NCI-H526 treated with DMSO at 0.1 percent for 48 hours (cell line): ENCODE results near the gene SYNE2.
A peak's percentile ranks its signal among the peaks of the same experiment; 100 is the strongest.
"Not testable (repeated sequence)": the region's sequence is repeated elsewhere in the genome, so short reads cannot be mapped to it uniquely, and the experiment has no call there.

Source experiments
- DNase-seq: peaks from one replicate; lab custom pipeline; 2025; lab: John Stamatoyannopoulos, UW

Gene SYNE2

DNA sequence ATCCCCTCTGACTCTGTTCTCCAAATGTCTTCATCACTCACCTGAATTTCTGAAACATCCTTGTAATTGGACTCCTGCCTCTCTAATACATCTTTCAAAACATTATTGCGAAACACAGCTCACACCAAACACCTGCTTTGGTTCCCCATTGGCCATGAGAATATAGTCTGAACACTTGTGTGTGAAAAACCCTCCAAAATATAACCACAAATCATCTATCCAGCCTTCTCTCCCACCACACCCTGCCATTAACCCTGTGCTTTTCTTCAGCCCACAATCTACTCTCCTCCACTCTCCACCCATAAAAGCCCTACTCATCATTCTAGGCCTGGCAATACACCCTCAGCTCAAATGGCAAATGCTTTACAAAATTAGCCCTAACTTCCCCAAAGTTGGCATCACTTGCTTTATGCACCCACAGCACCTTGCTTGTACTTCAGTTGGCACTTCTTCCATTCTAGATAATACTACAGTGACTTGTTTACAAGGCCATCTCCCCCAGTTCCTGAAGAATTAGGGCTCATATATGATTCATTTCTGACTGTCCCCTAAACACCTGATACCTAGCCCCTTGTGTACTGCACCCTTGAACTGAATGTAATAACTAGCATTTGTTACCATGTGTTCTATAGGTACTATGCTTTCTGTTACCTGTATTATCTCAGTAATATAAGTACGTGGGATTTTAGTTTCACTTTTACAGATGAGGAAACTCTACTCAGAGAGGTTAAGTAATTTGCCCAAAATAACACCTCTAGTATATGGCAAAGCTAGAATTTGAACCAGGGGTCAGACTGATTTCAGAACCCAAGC, 17.3 kb downstream of the SYNE2 start:
- not testable (repeated sequence) for DNase-seq

DNA sequence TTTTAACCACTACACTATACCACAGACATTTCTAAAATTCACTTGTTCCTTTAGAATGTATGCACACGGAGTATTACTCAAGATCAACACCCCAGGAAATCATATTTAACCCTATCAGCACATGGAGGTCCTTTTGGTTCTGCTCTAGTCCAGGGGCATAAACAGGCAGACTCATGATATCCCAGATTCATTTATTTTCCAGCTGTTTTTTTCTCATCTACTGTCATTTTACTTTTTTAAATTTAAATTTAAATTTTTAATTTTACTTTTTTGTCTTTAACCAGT, 17.9 kb downstream of the SYNE2 start:
- DNase-seq: not testable (repeated sequence)

DNA sequence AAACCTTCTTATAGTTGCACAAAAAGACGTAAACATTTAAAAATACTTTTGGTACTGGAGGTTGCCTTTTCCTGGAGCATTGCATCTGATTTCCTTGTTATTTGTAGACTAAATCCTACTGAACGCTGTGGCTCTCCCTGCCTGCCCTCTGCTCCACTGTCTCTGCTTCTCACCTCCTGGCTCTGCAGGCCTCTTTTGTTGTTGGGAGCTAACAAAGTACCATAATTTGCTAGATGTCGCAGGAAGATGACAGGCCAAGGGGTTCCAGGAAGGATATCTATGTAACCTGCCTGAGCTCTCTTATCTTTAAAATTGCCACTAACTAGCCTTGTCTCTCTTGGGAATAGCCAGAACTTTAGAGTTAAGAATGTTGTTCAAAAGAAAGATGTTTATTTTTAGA, 21.4 kb downstream of the SYNE2 start:
- DNase-seq: no peak

DNA sequence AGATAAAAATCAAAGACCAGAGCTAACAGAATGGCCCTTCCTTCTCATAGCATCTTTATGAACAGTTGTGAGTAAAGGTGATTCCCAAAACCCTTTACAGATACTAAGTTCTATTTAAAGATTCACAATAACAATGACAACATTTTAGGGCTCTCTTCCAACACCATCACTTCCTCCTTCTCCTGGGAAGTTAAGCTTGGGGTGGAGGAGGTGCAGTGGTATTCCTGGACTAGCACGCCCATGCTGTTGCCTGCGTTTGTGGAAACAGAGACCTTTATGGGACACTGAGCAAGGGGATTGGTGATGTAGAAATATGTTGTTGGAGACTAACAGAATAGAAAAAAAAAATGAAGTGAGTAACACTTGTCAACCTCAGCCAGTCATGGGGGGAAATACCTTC, 22.5 kb downstream of the SYNE2 start:
- DNase-seq: no peak

- no peak for DNase-seq
Observed at GRCh38 chr14:63877550-63877939, 24.7 kb downstream of the SYNE2 start.

- DNase-seq: no peak
Observed at GRCh38 chr14:63878052-63878451, 25.2 kb downstream of the SYNE2 start.

DNA sequence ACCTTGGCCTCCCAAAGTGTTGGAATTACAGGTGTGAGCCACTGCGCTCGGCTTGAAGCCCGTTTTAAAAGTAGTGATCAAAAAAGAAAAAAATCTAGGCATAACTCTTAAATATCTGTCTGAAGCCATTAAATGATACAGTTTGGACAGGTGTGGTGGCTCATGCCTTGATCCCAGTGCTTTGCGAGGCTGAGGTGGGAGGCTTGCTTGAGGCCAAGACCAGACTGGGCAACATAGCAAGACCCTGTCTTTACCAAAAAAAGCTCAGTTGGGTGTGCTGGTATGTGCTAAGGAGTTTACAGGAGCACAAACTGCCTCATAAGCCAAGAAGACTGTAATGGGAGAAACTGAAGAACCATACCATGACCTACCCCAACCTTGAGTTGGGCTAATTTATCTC, 26.0 kb downstream of the SYNE2 start:
- DNase-seq: no peak

DNA sequence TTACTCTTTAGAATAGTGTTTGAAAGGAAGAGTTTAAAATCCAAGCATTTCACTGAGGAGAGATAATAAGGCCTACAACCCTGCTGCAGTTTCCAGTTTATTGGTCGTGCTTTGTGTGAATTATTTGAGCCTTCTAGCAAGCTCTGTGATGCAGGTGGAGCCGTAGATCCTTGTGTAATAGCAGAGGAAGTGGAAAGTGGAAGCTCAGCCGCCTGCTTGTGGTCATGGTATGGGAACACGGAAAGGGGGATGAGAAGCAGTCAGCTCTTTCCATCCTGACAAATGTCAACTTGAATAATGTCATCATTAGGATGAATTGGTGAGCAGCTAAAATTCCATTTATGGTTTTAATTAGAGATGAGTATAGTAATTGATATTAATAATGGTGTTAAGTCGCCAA, 29.1 kb downstream of the SYNE2 start:
- DNase-seq: no peak

GRCh38 chr14:63887899-63888298, 35.1 kb downstream of the SYNE2 start:
- no peak for DNase-seq

GRCh38 chr14:63890553-63890952, 37.7 kb downstream of the SYNE2 start:
- DNase-seq: peak; percentile 4

DNA sequence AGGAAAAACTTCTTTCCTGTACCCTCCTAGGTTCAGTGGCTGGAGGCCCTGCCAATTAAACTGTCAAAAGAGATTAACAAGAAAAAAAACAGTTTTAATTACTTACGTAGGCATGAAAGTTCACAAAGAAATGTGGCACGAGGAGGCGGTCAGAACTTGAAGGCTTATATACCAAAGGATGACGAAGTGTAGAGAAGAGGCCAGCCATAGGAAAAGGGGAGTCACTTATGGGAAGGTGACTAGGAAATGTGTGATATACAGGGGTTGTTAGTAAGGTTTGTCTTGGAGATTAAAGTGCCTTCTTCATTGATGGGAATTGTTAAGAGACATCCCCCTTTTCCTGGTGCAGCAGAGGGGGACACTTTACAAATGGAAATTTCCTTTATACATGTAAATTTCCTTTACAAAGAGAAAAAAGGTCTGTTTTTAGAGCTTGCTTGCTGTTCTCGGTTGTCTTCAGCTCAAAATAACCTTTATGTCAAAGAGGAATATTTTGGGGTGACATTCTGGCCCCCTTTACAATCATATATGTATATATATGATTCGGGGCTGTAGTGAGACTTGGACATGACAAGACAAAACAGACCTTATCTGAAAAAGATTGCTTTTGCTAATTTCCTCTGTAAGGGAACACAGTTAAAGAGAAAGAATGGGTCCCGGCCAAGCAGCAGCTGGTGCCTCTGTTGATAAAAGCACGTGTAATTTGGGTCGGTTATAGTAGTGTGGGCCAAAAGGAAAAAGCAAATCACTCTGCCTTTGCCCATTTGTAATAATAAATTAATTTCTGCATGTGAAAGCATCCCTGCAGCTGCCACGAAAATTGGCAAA, 38.6 kb downstream of the SYNE2 start:
- no peak for DNase-seq

GRCh38 chr14:63892265-63892664, 39.5 kb downstream of the SYNE2 start:
- DNase-seq: no peak

GRCh38 chr14:63893701-63894458, 41.1 kb downstream of the SYNE2 start:
- DNase-seq: no peak

GRCh38 chr14:63895510-63895909, 42.7 kb downstream of the SYNE2 start:
- no peak for DNase-seq

DNA sequence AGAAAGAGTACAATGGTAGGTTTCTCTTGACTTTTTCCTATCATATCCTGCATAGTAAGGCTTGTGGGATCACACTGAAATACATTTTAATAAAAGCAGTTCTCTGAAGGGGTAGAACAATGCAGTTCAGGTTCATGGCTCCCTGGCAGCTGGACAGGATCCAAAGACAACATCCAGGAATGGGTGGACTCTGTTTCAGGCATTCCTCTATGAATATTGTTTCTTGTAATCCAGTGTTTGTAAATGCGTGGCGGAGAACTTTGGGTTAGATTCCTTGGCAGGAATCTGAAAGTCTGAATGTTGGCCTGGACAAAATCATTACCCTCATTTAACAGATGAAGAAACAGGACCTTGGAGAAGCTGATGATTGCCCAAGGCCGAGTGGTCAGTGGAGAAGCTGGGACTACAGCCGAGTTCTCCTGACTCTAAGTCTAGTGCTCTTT, 43.5 kb downstream of the SYNE2 start:
- DNase-seq: no peak

DNA sequence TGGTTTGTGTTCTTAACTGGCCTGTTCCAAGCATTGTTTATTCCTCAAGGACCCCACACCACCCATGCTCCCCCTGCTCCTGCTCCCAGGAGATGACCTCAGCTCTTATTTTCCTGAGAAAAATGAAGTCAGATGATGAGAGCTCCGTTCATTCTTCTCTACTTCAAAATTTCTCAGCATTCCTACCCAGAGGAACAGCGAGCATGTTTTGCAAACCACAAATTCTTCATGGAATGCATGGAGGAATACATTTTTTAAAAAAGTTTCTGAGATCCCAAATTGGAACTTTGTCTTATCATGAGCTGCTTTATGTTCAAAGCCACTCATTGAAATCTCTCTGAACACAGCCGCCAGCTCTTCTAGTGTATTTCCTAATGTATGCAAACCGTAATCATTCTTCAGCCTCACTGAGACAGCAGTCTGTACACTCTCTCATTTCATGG, 44.9 kb downstream of the SYNE2 start:
- no peak for DNase-seq

- no peak for DNase-seq
Observed at GRCh38 chr14:63899953-63900352, 47.1 kb downstream of the SYNE2 start.

GRCh38 chr14:63901434-63902085, 48.8 kb downstream of the SYNE2 start:
- no peak for DNase-seq

DNA sequence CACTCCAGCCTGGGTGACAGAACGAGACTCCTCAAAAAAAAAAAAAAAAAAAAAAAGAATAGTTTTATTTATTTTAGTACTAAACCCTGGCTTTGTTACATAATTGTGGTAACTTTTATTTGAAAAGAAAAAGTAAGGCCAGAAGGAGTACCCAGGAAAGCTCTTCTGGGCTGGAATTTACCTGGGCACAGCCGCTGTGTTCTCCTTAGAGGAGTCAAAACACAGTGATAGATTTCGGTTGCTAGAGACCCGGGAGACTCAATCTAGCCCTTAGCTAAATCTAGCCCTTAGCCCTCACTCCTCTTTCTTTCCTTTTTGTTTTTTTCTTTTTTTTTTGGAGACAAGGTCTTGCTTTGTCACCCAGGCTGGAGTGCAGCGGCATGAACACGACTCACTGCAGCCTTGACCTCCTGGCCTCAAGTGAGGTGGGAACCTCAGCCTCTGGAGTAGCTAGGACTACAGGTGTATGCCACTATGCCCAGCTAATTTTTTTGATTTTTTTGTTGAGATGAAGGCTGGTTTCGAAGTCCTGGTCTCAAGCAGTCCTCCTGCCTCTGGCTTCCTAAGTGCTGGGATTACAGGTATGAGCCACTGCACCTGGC, 49.7 kb downstream of the SYNE2 start:
- DNase-seq: no peak

GRCh38 chr14:63904724-63905123, 51.9 kb downstream of the SYNE2 start:
- DNase-seq: no peak

- no peak for DNase-seq
Observed at GRCh38 chr14:63905370-63905769, 52.6 kb downstream of the SYNE2 start.
